GM12875 (cell line): ENCODE results near the gene FYCO1.

Experiments
- H3K4me3 ChIP-seq: one replicate; pipeline ENCODE4 v1.5.1; 2011; ENCODE audit warnings: low read depth, low read length, control low read depth
- CTCF ChIP-seq: IDR thresholded peaks from 2 replicates; pipeline ENCODE4 v1.5.1; 2011; ENCODE audit warnings: low read depth, mild to moderate bottlenecking, control low read depth, inconsistent platforms, low read length, moderate library complexity, borderline replicate concordance; ENCODE audit not compliant: insufficient read depth

The FYCO1 gene

GRCh38 chr3:45868650-45869049 is 127.0 kb downstream of the FYCO1 start:
- no peak overlapping the region for H3K4me3 ChIP-seq
- no peak for TF ChIP-seq CTCF

DNA sequence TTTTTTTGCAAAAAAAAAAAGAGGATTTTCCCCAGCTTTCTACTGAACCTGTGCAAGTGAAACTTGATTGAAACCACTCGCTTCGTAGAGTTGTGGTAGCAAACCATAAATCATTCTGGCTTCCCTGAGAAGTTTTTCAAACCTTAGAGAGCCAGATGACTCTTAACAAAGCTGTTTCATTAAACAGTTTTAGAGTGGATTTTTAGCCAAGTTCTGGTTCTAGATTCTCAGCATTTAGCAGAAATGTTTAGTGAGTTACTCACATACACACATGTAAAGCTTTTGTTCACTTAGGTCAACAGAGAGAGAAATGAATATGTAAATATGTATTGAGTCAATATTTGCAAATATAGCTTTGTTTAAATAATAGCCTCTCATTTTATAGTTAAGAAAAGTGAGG is 127.4 kb downstream of the FYCO1 start:
- no peak overlapping the region for H3K4me3 ChIP-seq
- TF ChIP-seq CTCF = no peak
